K562 (cell line): ENCODE measurements around the gene PDIA5. TPM values are rescaled to one million over a fixed set of nuclear protein-coding genes. Genes with fewer than 3 reads are reported as not detected.

ENCODE experiments used
- ATAC-seq: fragments of 200-7000 bp; cut with Tn5 transposase; 3 replicates; pipeline ENCODE4 v1.9.1; 2020; ENCODE audit warnings: moderate library complexity
- BruUV-seq: library from RNA; stranded (reverse); fragments of 400-500 nt; replicated peaks from 2 replicates; lab custom pipeline; 2021; lab: Mats Ljungman, UMichigan
- CTCF ChIA-PET: fragments of 300-600 bp; formaldehyde crosslinking; extraction: SDS; loops from one replicate; lab custom pipeline; 2021; ENCODE audit warnings: low intra/inter-chr PET ratio; lab: Yijun Ruan, JAX
- POLR2A ChIA-PET: fragments of 300-600, 350-650 bp; sonication (Branson Sonifier 250); formaldehyde crosslinking; extraction: SDS; loops from one replicate; lab custom pipeline; 2021; ENCODE audit warnings: antibody characterized with exemption, inconsistent platforms; lab: Yijun Ruan, JAX
- DNase-seq, 4 experiments: peaks; one replicate each; pipeline versions ENCODE4 v3.0.0 to v3.0.0-alpha.2; 2011 to 2018; ENCODE audit warnings: low spot score in 3 of 4, mixed read lengths in 3 of 4; ENCODE audit errors: extremely low read depth in 1 of 4
- FAIRE-seq: peaks from 2 replicates; lab custom pipeline; 2011; peaks lifted over from hg19 to GRCh38; lab: Jason Lieb, UNC
- H2AFZ ChIP-seq: 2 replicates; pipeline ENCODE4 v1.6.0; 2011; ENCODE audit warnings: low read depth, low read length, control low read depth, inconsistent platforms
- H3K27ac ChIP-seq: fragments of 200-600 bp; 3 replicates; pipeline ENCODE4 v1.8.0; 2011; ENCODE audit warnings: low read depth, mild to moderate bottlenecking, control low read depth, inconsistent platforms, low read length, moderate library complexity, mixed read lengths; ENCODE audit errors: extremely low read depth
- H3K27me3 ChIP-seq, 2 experiments: fragments of 300-600 bp in 1 of 2; 2 replicates in 1 of 2; 3 replicates in 1 of 2; pipeline versions ENCODE4 v1.6.0 to v1.8.0; 2011; ENCODE audit warnings: inconsistent platforms in 2 of 2, low read length in 2 of 2, mild to moderate bottlenecking in 1 of 2, mixed read lengths in 1 of 2, moderate library complexity in 1 of 2; ENCODE audit not compliant: control insufficient read depth in 2 of 2, insufficient read depth in 2 of 2
- H3K36me3 ChIP-seq: fragments of 300-600 bp; 3 replicates; pipeline ENCODE4 v1.8.0; 2011; ENCODE audit warnings: mild to moderate bottlenecking, low read length, inconsistent platforms; ENCODE audit not compliant: control insufficient read depth, insufficient read depth
- H3K4me1 ChIP-seq, 2 experiments: fragments of 200-600 bp in 1 of 2; replicated peaks in 1 of 2; 2 replicates in 1 of 2; 3 replicates in 1 of 2; pipeline versions ENCODE4 v1.5.1 to v1.8.0; 2011; ENCODE audit warnings: inconsistent platforms in 2 of 2, low read length in 2 of 2, mild to moderate bottlenecking in 1 of 2, mixed read lengths in 1 of 2, moderate library complexity in 1 of 2; ENCODE audit not compliant: control insufficient read depth in 2 of 2, insufficient read depth in 2 of 2
- H3K4me2 ChIP-seq: 2 replicates; pipeline ENCODE4 v1.6.1; 2011; ENCODE audit warnings: low read length, control low read depth, inconsistent platforms, mixed read lengths; ENCODE audit not compliant: insufficient read depth
- H3K4me3 ChIP-seq: fragments of 200-600 bp; sonication (generic), shearing (Covaris generic); 2 replicates; pipeline ENCODE4 v1.5.1; 2016; ENCODE audit warnings: control low read depth, inconsistent platforms
- H3K79me2 ChIP-seq: fragments of 200-600 bp; 3 replicates; pipeline ENCODE4 v1.8.0; 2011; ENCODE audit warnings: low read length, inconsistent platforms; ENCODE audit not compliant: control insufficient read depth, insufficient read depth
- H3K9ac ChIP-seq, 2 experiments: 2 replicates each; pipeline versions ENCODE4 v1.6.0 to v1.6.1; 2011; ENCODE audit warnings: low read depth in 2 of 2, low read length in 2 of 2, control low read depth in 1 of 2, inconsistent platforms in 1 of 2, mild to moderate bottlenecking in 1 of 2, mixed read lengths in 1 of 2; ENCODE audit not compliant: insufficient read depth in 1 of 2
- H3K9me1 ChIP-seq: one replicate; pipeline ENCODE4 v1.6.0; 2011; ENCODE audit warnings: inconsistent platforms, mild to moderate bottlenecking, low read length, moderate library complexity; ENCODE audit not compliant: control insufficient read depth, insufficient read depth
- H3K9me3 ChIP-seq: replicated peaks from 2 replicates; pipeline ENCODE4 v1.5.1; 2011; ENCODE audit warnings: low read depth, low read length, inconsistent platforms; ENCODE audit not compliant: control insufficient read depth, insufficient read depth
- H4K20me1 ChIP-seq: replicated peaks from 2 replicates; pipeline ENCODE4 v1.6.1; 2011; ENCODE audit warnings: low read length, inconsistent platforms, mixed read lengths; ENCODE audit not compliant: control insufficient read depth, insufficient read depth
- JUND ChIP-seq, 2 experiments: IDR thresholded peaks; 2 replicates in 1 of 2; 3 replicates in 1 of 2; pipeline ENCODE4 v1.6.1; 2011; ENCODE audit warnings: borderline replicate concordance in 2 of 2, low read depth in 2 of 2, low read length in 2 of 2, improper control_type of control experiment in 1 of 2, missing biosample characterization in 1 of 2, missing genetic modification characterization in 1 of 2, missing genetic modification reagents in 1 of 2
- NRF1 ChIP-seq, 2 experiments: fragments of 450-650 bp; IDR thresholded peaks in 1 of 2; conservative IDR thresholded peaks in 1 of 2; 2 replicates each; pipeline ENCODE4 v1.6.1; 2014; ENCODE audit warnings: mild to moderate bottlenecking in 2 of 2
- PML ChIP-seq: IDR thresholded peaks from 2 replicates; pipeline ENCODE4 v1.6.1; 2012; ENCODE audit warnings: low read length, inconsistent platforms
- TAF1 ChIP-seq: IDR thresholded peaks from 2 replicates; pipeline ENCODE4 v1.6.1; 2011; ENCODE audit warnings: mild to moderate bottlenecking, low read length, moderate library complexity; ENCODE audit not compliant: insufficient read depth, control insufficient read depth, severe bottlenecking; ENCODE audit errors: extremely low read depth
- YBX1 ChIP-seq: fragments of 450-650 bp; IDR thresholded peaks from 2 replicates; pipeline ENCODE4 v1.7.1; 2016; ENCODE audit warnings: mild to moderate bottlenecking
- ZNF589 ChIP-seq: fragments of 200-800 bp; sonication (Bioruptor generic); IDR thresholded peaks from 2 replicates; pipeline ENCODE4 v1.6.1; 2016; ENCODE audit warnings: low read depth, missing genetic modification characterization, missing compliant biosample characterization
- WGBS: fragments of 100-300 bp; shearing (Covaris generic); methylation state at CpG from one replicate; pipeline ENCODE4 v1.1.6; 2016; ENCODE audit warnings: low coverage, mixed read lengths; ENCODE audit not compliant: insufficient coverage; ENCODE audit errors: missing lambda C conversion rate; 5-methylcytosine and 5-hydroxymethylcytosine counted together
- in situ Hi-C: fragments of 300-500 bp; cut with MboI; formaldehyde crosslinking; loops from 4 replicates; pipeline ENCODE4 v1.15.0; 2018; ENCODE audit warnings: inconsistent platforms, mixed read lengths
- intact Hi-C: fragments of 100-400 bp; cut with micrococcal nuclease; formaldehyde crosslinking; loops from 2 replicates; pipeline ENCODE4 v1.14.2; 2022
- polyA plus RNA-seq, 8 experiments: library from polyadenylated mRNA; depleted of rRNA in 4 of 8; stranded (reverse) in 5 of 8; unstranded in 3 of 8; fragments of >200 nt; fragmentation: Nextera tagmentation in 2 of 8; fragmentation: Illumina TruSeq in 1 of 8; extraction: Ambion mirVana in 2 of 8; extraction: Trizol in 1 of 8; gene quantifications; 2 replicates each; pipeline versions ENCODE4 v1.2.1 to v1.2.3, GENCODE V29; 2011 to 2014; ENCODE audit warnings: inconsistent platforms in 1 of 8, missing spikeins in 1 of 8
- total RNA-seq, 7 experiments: library from RNA; depleted of rRNA in 6 of 7; stranded (reverse); fragments of >200 nt in 6 of 7; fragmentation: Illumina TruSeq in 2 of 7; extraction: Trizol in 2 of 7; gene quantifications; 2 replicates each; pipeline versions ENCODE4 v1.2.1 to v1.2.3, GENCODE V29; 2011 to 2021; ENCODE audit warnings: low replicate concordance in 1 of 7
- TF ChIP-seq, protein P1 (sequence below), 3 experiments: fragments of 200-800 bp in 1 of 3; sonication (Bioruptor generic) in 1 of 3; sonication (generic) in 1 of 3; formaldehyde crosslinking in 1 of 3; IDR thresholded peaks; 2 replicates each; pipeline versions ENCODE4 v1.6.1 to v1.8.0; 2016 to 2022; ENCODE audit warnings: mild to moderate bottlenecking in 2 of 3, missing compliant biosample characterization in 2 of 3, missing genetic modification characterization in 2 of 3, missing genetic modification reagents in 1 of 3
- TF ChIP-seq, protein P2 (sequence below): fragments of 200-800 bp; sonication (Bioruptor generic); IDR thresholded peaks from 2 replicates; pipeline ENCODE4 v1.6.1; 2017; ENCODE audit warnings: missing genetic modification characterization, missing compliant biosample characterization
- TF ChIP-seq, protein P3 (sequence below), 2 experiments: fragments of 450-650 bp; IDR thresholded peaks; 2 replicates each; pipeline ENCODE4 v1.6.1; 2016; ENCODE audit warnings: mild to moderate bottlenecking in 2 of 2, borderline replicate concordance in 1 of 2, low read depth in 1 of 2, moderate library complexity in 1 of 2

The PDIA5 gene
- total and polyA plus RNA-seq, 9 of the 15 experiments (the other 6 are each of a cell fraction or from before 2014, with no cell fraction given) = 3.4 to 31.8 (median 19.6) TPM

DNA sequence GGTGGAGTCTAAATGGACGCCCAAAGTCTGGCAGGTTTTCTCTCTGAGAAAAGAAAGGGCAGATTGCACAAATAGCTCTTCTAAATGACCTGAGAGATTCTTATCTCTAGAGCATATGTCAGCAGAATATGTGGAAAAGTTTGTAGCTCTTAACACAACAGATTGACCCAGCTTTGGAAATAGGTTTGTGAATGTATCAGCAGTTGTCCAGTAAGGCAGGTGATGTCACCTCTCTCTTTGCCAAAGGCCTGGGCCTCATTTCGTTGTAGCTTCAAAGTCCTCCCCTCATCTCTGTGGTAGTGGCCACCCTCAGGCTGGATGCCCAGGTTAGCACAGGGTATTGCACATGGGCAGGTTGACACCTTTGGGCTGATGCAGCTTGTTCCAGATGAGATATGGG lies 36.0 kb downstream of the PDIA5 start:
- FAIRE-seq (no peak), ATAC-seq (no peak), DNase-seq (no peak)
- H3K4me2 ChIP-seq = no peak overlapping the region
- H3K9me3 ChIP-seq = no peaks in the 10 kb centered on the region
- no peak overlapping the region for H3K27ac ChIP-seq
- intact Hi-C loops = no loop called here
- H4K20me1 ChIP-seq = no peaks in the 10 kb centered on the region
- H3K9ac ChIP-seq = no peak overlapping the region
- POLR2A ChIA-PET = interaction anchor here (0.7 kb wide), 1 partner anchor 22 kb away, joined by 3 read pairs; no protein-coding TSS in a partner anchor
- no peak overlapping the region for H3K4me3 ChIP-seq
- no peaks in the 10 kb centered on the region for H3K9me1 ChIP-seq
- WGBS = 100% methylated on average over 1 of the region's 2 CpGs
- H3K4me1 ChIP-seq = no peaks in the 10 kb centered on the region
- in situ Hi-C loops = no loop called here
- peaks cover 82% of the 10 kb centered on the region; the same call in 2 of the 3 replicates for H3K36me3 ChIP-seq
- no peak overlapping the region for H2AFZ ChIP-seq
- no peaks in the 10 kb centered on the region for H3K79me2 ChIP-seq
- BruUV-seq = no TSS peak
- CTCF ChIA-PET = no interaction called here
- no peaks in the 10 kb centered on the region for H3K27me3 ChIP-seq
- TF ChIP-seq, protein P1, sequence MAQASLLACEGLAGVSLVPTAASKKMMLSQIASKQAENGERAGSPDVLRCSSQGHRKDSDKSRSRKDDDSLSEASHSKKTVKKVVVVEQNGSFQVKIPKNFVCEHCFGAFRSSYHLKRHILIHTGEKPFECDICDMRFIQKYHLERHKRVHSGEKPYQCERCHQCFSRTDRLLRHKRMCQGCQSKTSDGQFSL (CRISPR knock-in tag; IDR thresholded peaks at IDR 0.05) = no peak
- TF ChIP-seq, protein P1 (tag; IDR thresholded peaks at IDR 0.05) = no peak
- TF ChIP-seq NRF1 (conservative IDR thresholded peaks at IDR 0.05 in 1 of 2, IDR thresholded peaks at IDR 0.05 in 1 of 2) (no peak), TAF1 (no peak), PML (no peak), JUND (IDR thresholded peaks at IDR 0.05; ENCODE audit: borderline replicate concordance, low read depth, low read length) (no peak), JUND (tag; IDR thresholded peaks at IDR 0.05; ENCODE audit: borderline replicate concordance, low read depth, low read length) (no peak), ZNF589 (CRISPR knock-in tag) (no peak), YBX1 (no peak)
- TF ChIP-seq, protein P2, sequence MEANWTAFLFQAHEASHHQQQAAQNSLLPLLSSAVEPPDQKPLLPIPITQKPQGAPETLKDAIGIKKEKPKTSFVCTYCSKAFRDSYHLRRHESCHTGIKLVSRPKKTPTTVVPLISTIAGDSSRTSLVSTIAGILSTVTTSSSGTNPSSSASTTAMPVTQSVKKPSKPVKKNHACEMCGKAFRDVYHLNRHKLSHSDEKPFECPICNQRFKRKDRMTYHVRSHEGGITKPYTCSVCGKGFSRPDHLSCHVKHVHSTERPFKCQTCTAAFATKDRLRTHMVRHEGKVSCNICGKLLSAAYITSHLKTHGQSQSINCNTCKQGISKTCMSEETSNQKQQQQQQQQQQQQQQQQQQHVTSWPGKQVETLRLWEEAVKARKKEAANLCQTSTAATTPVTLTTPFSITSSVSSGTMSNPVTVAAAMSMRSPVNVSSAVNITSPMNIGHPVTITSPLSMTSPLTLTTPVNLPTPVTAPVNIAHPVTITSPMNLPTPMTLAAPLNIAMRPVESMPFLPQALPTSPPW (CRISPR knock-in tag) = no peak
- TF ChIP-seq, protein P3, sequence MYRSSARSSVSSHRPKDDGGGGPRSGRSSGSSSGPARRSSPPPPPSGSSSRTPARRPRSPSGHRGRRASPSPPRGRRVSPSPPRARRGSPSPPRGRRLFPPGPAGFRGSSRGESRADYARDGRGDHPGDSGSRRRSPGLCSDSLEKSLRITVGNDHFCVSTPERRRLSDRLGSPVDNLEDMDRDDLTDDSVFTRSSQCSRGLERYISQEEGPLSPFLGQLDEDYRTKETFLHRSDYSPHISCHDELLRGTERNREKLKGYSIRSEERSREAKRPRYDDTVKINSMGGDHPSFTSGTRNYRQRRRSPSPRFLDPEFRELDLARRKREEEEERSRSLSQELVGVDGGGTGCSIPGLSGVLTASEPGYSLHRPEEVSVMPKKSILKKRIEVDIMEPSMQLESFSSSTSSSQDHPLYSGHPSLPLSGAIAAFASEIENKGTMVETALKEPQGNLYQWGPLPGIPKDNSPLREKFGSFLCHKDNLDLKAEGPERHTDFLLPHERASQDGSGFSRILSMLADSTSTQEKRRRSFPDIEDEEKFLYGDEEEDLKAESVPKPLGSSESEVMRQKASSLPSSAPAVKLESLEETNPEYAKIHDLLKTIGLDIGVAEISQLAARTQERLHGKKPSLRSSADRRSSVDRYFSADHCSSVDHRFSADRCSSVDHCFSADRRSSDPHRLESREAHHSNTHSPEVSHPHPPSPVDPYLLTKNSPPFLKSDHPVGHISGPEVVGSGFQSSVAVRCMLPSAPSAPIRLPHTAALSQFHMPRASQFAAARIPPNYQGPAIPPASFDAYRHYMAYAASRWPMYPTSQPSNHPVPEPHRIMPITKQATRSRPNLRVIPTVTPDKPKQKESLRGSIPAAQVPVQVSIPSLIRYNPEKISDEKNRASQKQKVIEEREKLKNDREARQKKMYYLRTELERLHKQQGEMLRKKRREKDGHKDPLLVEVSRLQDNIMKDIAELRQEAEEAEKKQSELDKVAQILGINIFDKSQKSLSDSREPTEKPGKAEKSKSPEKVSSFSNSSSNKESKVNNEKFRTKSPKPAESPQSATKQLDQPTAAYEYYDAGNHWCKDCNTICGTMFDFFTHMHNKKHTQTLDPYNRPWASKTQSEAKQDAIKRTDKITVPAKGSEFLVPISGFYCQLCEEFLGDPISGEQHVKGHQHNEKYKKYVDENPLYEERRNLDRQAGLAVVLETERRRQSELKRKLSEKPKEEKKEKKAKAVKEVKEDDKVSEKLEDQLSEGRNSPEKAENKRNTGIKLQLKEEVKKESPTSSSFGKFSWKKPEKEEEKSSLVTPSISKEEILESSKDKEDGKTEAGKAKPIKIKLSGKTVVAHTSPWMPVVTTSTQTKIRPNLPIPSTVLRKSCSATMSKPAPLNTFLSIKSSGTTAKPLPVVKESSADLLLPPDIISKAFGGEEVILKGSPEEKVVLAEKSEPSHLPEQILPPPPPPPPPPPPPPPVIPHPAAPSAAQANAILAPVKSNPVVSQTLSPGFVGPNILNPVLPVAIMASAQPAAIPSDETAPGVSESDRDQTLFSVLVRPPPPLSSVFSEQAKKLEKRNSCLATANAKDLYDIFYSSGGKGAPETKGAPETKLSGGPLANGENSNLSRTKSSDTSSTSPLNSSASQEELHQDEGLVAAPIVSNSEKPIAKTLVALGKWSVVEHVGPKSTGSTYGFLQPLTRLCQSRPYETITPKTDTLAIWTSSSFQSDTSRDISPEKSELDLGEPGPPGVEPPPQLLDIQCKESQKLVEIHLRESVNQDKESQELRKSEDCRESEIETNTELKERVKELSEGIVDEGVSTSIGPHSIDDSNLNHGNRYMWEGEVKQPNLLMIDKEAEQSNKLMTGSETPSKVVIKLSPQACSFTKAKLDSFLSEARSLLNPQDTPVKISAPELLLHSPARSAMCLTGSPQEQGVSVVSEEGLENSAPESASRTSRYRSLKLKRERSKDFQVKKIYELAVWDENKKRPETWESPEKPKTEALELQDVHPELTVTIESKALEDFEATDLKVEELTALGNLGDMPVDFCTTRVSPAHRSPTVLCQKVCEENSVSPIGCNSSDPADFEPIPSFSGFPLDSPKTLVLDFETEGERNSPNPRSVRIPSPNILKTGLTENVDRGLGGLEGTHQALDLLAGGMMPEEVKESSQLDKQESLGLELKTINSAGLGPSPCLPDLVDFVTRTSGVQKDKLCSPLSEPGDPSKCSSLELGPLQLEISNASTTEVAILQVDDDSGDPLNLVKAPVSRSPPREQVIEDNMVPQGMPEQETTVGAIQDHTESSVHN (IDR thresholded peaks at IDR 0.05; ENCODE audit: borderline replicate concordance in 1 of 2, low read depth in 1 of 2) = no peak
